ENCODE results near the gene MUS81.
A peak's percentile ranks its signal among the peaks of the same experiment; 100 is the strongest.
"Not testable (repeated sequence)": the region's sequence is repeated elsewhere in the genome, so short reads cannot be mapped to it uniquely, and the experiment has no call there.

MUS81 gene

GRCh38 chr11:65860278-65861164 is at the start of gene MUS81:
Gene MUS81, plus strand, starts transcription at chr11:65860433. Its CDS starts 321 bp downstream, at chr11:65860754.
- peak; percentile 43 to 94 (median 85) for DNase-seq

DNA sequence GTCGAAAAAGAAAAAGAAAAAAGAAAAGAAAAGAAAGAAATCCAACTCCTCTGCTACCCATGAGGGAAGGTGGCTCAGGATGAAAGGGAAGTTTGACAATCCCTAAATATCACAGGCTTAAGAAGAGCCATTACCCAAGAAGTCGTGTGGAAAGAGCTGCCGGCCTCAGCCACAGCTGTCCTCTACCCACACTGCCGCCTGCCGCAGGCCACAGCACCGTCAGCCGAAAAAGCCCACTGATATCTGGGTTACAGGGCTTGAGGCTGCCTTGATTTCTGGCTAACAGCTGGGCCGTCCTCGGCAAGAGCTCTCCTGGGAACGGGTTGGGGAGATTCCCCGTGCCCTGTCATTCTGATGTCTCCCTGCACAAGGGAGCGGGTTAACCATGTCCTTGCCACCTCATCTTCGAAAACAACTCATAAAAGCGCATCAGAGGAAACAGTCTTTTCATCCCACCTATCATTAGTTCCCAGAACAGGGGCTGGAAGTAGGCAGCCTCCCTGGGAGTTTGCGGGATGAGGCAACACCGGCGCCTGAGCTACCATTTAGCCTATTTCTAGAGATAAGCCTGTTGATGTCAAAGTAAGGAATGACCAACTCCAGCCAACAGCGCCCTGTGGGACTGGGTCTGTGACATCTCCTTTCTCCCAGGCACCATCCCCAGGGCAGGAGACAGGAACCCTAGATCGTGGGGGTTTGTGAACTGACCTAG is 48.3 kb upstream of the MUS81 start:
- no peak for DNase-seq

GRCh38 chr11:65814131-65814985 is 45.9 kb upstream of the MUS81 start:
- peak in 3 of 14 donors; percentile 1 to 36 (median 7) for DNase-seq

DNA sequence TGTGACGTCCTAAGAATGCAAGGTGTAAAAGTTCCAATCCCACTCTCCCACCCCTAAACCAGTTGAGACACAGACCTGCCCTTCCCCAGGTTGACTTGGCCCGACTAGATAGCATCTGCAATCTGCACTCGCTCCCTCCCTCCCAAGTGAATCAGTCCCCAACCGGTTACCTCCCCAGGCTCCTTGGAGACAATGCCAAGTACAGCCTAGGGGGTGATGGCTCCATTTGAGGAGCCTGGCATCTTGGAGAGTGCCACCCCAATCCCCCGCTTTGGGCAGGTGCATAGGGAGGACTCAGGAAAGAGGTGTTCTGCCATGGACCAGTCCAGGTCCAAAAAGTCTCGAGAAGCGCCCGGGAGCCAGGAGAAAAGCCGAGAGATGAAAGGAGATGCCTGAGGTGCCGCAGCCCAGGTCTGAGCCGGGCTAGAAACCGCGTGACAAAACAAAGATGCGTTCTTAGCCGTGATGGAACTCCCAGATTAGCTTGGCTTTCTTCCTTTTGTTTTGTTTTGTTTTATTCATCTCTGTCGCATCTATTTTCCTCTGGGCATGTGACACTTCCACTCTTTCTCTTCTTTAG is 45.2 kb upstream of the MUS81 start:
- DNase-seq = no peak

DNA sequence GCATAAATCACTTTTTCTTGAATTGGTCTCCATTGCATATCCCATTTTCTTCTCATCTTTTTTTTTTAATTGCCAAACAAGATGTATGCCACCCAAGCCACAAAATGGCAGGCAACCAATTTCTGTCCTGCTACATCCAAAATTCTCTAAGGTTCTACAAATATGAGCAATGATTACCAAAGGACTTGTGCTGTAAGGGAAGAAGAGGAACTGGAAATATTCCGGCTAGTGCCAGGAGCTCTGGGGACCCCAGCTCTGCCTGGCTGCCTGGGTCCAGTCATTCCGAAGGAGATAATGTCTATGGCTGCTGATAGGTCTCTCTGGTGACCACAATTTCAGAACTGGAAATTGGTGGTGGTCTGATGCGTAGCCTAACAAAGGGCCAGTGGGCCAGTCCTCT is 43.5 kb upstream of the MUS81 start:
- no peak for DNase-seq

DNA sequence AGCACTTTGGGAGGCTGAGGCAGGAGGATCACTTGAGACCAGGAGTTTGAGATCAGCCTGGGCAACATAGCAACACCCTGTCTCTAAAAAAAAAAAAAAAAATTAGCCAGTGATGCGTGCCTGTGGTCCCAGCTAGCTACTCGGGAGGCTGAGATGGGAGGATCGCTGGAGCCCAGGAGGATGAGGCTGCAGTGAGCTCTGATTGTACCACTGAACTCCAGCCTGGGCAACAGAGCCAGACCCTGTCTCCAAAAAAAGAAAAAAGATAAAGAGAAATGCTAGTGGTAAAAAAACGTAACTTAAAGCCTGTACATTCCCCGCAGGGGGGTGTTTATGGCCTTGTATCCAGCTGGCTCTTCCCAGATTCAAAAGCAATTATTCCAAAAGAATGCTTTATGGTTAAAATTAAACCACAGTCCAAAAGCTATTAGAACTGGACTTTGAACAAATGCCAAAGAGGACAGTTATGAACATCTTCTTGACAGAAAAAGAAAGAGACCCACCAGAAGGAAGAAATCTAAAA is 42.9 kb upstream of the MUS81 start:
- DNase-seq = no peak

DNA sequence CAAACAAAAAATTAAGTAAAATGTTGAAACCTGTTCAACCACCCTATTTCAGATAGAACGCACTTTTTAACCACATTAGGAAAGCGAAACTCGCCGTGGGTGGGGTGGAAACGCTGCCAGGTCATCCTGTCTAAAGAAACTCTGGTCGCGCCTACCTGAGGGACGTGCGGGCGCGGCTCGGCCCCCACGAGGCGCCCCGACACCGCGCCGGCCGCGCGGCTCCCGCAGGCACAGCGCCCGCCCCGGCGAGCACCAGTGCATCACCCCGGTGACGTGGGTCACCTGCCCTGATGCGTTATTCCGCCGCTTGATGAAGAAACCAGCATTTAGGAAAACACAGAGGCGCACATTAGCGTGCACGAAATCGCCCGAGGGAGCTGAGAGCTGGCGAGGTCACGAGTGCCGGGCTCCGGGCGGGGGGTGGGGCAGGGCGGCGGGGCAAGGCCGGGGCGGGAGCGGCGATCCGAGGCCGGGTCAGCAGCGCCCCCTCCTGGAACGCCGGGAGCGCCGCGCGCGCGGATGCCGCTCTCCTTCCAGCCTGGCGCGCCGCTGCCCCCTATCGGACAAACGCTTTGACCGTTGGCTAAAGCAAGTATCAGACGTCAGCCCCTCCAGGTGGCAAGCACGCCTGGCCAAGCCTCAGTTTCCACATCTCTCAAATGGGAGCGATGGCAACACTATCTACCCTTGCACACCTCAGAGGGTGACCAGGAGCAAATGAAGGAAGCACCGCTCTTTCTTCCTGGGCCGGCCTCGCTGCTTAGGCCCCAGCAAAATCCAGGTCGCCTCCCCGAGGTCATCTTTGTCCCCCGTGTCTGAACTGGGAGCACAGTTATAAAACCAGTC is 42.2 kb upstream of the MUS81 start:
- peak; percentile 33 to 96 (median 84) for DNase-seq

DNA sequence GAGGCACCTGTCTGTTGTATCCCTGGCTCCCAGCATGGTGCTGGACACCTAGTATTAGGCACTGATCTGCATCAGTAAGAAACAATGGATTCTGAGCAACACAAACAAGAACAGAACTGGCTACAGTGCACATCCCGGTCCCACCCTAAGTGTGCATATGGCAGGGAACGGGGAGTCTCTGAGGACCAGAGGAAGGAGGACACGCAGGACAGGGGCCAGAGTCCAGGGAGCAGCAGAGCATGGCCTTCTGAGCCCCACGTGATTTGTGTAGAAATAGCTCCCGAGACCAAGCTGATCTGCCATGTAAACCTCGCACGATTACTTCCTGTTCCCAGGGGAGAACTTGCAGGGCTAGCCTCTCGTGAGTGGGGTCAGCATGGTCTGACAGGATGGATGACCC is 39.1 kb upstream of the MUS81 start:
- no peak for DNase-seq

DNA sequence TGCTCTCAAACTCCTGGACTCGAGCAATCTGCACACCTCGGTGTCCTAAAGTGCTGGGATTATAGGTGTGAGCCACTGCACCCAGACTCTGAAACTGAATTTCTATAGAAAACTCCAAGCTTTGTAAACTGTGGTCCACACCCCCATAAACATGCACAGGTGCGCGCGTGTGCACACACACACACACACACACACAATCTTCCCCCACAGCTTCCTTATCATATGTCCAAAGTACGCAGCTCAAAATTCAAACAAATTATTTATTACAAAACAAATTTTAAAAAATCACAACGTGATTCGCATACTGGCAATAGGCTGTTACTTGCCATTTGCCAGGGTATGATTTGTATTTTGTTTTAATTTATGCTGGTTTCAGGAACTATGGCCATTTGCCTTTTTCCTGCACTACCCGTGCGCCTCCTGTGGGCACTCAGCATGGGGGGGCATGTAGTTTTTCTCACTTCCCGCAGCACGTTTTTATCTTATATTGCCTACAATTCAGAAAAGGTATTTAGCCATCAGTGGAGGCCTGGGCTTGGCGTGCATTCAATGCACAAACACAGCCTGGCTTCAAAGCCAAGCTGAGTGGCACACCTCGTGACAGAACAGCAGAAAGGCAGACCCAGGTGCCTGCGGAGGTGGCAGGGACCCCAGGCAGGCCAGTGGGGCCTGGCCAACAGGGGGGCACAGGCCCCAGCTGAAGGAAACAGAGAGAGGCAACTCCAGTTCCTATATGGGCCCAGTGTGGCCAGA is 37.3 kb upstream of the MUS81 start:
- no peak for DNase-seq

DNA sequence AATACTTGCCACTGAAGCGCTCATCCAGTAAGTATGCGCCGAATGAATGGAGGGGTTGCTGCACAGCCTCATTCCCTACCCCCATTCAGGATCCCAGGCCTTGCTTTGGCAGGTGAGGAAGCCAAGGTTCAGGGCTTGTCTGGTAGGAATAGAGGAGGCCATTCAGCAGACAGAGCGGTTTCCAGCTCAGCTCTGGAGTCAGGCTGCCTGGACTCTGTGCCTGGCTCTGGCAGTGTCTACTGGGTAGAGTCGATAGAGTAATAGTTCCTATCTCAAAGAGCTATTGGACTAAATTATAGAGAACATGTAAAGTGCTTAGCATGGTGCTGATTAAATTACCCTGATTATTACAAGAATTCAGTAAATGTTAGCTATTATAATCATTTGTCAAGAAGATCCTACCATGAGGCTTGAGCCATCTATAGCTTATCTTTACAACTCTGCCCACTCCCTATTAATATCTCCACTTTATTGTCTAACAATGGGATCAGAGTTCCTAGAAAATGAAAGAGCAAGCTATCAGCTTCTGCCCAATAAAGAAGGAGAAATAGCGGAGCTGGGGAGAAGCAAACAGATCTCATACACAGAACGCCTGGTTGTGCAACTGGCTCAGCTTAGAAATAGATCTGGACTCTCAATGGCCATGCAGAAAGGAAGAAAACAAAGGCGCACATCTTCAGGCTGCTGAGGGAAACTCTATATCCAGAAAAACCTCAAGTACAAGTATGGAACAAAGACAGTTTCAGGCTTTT is 33.1 kb upstream of the MUS81 start:
- no peak for DNase-seq

DNA sequence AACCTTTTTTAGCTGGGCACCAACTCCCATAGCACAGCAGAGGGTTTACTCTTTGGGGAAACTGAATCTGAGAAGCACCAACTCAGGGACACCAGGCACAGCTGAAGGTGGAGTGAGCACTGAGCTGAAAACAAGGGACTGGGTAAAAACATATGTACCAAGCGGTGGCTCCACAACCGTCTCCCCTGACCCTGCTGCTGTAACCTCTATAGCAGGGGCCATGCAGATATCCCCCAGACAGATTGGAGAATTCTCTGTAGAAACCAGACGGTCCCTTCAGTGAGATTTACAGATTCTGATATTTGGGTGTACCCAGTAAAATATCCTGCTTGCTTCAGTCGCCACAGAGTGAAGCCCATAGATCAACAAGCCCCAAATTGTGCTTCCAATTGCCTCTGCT is 30.8 kb upstream of the MUS81 start:
- no peak for DNase-seq

DNA sequence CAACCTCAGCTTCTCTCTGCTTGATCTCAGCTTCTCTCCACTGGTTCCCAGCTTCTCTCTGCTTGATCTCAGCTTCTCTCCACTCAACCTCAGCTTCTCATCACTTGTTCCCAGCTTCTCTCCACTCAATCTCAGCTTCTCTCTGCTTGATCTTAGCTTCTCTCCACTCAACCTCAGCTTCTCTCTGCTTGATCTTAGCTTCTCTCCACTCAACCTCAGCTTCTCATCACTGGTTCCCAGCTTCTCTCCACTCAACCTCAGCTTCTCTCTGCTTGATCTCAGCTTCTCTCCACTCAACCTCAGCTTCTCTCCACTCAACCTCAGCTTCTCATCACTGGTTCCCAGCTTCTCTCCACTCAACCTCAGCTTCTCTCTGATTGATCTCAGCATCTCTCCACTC is 28.0 kb upstream of the MUS81 start:
- not testable (repeated sequence) for DNase-seq

- DNase-seq = peak; percentile 54 to 95 (median 90)
Measured at GRCh38 chr11:65833297-65834030, 26.8 kb upstream of the MUS81 start, which contains the start of gene SNX32. Gene SNX32, plus strand, starts transcription at chr11:65833963. Its CDS starts 103 bp downstream, at chr11:65834066.

DNA sequence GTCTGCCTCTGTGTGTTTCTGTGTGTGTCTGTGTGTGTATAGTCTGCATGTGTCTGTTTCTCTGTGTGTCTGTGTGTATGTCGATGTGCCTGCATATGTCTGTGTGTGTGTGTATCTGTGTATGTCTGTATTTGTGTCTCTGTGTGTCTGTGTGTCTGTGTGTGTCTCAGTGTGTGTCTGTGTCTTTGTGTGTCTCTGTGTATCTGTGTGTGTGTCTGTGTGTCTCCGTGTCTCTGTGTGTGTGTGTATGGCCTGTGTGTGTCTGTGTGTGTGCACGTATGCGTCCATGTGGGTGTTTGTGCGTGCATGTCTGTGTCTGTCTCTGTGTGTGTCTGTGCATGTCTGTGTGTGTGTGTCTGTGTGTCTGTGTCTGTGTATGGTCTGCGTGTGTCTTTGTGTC is 26.0 kb upstream of the MUS81 start:
- DNase-seq = no peak

GRCh38 chr11:65842144-65842543 is 18.1 kb upstream of the MUS81 start:
- DNase-seq = no peak

GRCh38 chr11:65843811-65844210 is 16.4 kb upstream of the MUS81 start:
- no peak for DNase-seq

DNA sequence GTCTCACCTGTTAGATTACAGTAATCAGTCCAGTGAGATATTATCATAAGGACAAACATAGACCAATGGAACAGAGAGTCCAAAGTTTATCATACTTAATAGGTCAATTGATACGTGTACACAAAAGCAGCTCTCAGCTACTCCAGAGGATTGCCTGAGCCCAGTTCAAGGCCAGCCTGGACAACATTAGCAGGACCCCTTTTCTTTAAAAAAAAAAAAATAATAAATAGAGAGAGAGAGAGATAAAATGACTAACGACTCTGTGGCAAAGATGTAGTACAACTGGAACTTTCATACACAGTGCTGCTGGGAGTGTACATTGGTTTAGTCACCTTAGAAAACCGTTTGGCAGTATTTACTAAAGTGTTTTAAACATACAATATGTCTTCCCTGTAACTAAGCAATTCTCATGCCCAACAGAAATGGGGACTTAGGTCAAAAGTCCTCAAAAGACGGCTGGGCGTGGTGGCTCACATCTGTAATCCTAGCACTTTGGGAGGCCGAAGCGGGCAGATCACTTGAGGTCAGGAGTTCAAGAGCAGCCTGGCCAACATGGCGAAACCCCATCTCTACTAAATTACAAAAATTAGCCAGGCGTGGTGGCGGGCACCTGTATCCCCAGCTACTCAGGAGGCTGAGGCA is 15.9 kb upstream of the MUS81 start:
- DNase-seq = no peak

GRCh38 chr11:65847746-65848145 is 12.5 kb upstream of the MUS81 start:
- DNase-seq = no peak
